ENCODE results near the gene GLYR1. TPM values are rescaled to one million over a fixed set of nuclear protein-coding genes. Genes with fewer than 3 reads are reported as not detected.

The GLYR1 gene
- polyA plus RNA-seq, 1 experiment, result 46.3 TPM

GRCh38 chr16:4811242-4811641, 35.8 kb downstream of the GLYR1 start:
- TF ChIP-seq, protein P1, sequence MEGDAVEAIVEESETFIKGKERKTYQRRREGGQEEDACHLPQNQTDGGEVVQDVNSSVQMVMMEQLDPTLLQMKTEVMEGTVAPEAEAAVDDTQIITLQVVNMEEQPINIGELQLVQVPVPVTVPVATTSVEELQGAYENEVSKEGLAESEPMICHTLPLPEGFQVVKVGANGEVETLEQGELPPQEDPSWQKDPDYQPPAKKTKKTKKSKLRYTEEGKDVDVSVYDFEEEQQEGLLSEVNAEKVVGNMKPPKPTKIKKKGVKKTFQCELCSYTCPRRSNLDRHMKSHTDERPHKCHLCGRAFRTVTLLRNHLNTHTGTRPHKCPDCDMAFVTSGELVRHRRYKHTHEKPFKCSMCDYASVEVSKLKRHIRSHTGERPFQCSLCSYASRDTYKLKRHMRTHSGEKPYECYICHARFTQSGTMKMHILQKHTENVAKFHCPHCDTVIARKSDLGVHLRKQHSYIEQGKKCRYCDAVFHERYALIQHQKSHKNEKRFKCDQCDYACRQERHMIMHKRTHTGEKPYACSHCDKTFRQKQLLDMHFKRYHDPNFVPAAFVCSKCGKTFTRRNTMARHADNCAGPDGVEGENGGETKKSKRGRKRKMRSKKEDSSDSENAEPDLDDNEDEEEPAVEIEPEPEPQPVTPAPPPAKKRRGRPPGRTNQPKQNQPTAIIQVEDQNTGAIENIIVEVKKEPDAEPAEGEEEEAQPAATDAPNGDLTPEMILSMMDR (IDR thresholded peaks at IDR 0.05; ENCODE audit: low read depth, low read length), result no peak
- no peak overlapping the region for H3K27ac ChIP-seq (ENCODE audit: low read depth, low read length)
- POLR2A ChIA-PET, result no interaction called here
- no peaks in the 10 kb centered on the region for H3K9me3 ChIP-seq (ENCODE audit: control insufficient read depth, insufficient read depth, low read length)
- no peak for DNase-seq (ENCODE audit: low read depth, low spot score)
- no peaks in the 10 kb centered on the region for H3K27me3 ChIP-seq (ENCODE audit: control insufficient read depth, insufficient read depth, low read length)
- CTCF ChIA-PET, result no interaction called here
- H3K4me3 ChIP-seq (ENCODE audit: low read depth, low read length), result no peak overlapping the region

- no peak overlapping the region for H3K27ac ChIP-seq (ENCODE audit: low read depth, low read length)
- no peaks in the 10 kb centered on the region for H3K27me3 ChIP-seq (ENCODE audit: control insufficient read depth, insufficient read depth, low read length)
- CTCF ChIA-PET, result no interaction called here
- no peak overlapping the region for H3K4me3 ChIP-seq (ENCODE audit: low read depth, low read length)
- TF ChIP-seq, protein P1 (IDR thresholded peaks at IDR 0.05; ENCODE audit: low read depth, low read length), result no peak
- no peak for DNase-seq (ENCODE audit: low read depth, low spot score)
- no peaks in the 10 kb centered on the region for H3K9me3 ChIP-seq (ENCODE audit: control insufficient read depth, insufficient read depth, low read length)
- POLR2A ChIA-PET, result interaction anchor here (0.7 kb wide), 2 partner anchors 31 to 148 kb away, joined by 3 to 4 read pairs; no protein-coding TSS in a partner anchor
Observed at GRCh38 chr16:4806280-4806679, 40.8 kb downstream of the GLYR1 start.

GRCh38 chr16:4805231-4805630, 41.9 kb downstream of the GLYR1 start:
- H3K27ac ChIP-seq (ENCODE audit: low read depth, low read length), result no peak overlapping the region
- no peak for DNase-seq (ENCODE audit: low read depth, low spot score)
- no peaks in the 10 kb centered on the region for H3K27me3 ChIP-seq (ENCODE audit: control insufficient read depth, insufficient read depth, low read length)
- no peaks in the 10 kb centered on the region; the same call in 1 of the 2 replicates for H3K9me3 ChIP-seq (ENCODE audit: control insufficient read depth, insufficient read depth, low read length)
- ChIA-PET POLR2A (no interaction called here), CTCF (no interaction called here)
- no peak overlapping the region for H3K4me3 ChIP-seq (ENCODE audit: low read depth, low read length)
- TF ChIP-seq, protein P1 (IDR thresholded peaks at IDR 0.05; ENCODE audit: low read depth, low read length), result no peak

GRCh38 chr16:4803898-4804762, 43.0 kb downstream of the GLYR1 start:
- Histone ChIP-seq H3K27me3 (ENCODE audit: control insufficient read depth, insufficient read depth, low read length) (no peaks in the 10 kb centered on the region), H3K27ac (ENCODE audit: low read depth, low read length) (no peak overlapping the region), H3K9me3 (ENCODE audit: control insufficient read depth, insufficient read depth, low read length) (no peaks in the 10 kb centered on the region; the same call in 1 of the 2 replicates), H3K4me3 (ENCODE audit: low read depth, low read length) (no peak overlapping the region)
- POLR2A ChIA-PET, result no interaction called here
- TF ChIP-seq, protein P1 (IDR thresholded peaks at IDR 0.05; ENCODE audit: low read depth, low read length), result no peak
- CTCF ChIA-PET, result no interaction called here
- no peak for DNase-seq (ENCODE audit: low read depth, low spot score)

DNA sequence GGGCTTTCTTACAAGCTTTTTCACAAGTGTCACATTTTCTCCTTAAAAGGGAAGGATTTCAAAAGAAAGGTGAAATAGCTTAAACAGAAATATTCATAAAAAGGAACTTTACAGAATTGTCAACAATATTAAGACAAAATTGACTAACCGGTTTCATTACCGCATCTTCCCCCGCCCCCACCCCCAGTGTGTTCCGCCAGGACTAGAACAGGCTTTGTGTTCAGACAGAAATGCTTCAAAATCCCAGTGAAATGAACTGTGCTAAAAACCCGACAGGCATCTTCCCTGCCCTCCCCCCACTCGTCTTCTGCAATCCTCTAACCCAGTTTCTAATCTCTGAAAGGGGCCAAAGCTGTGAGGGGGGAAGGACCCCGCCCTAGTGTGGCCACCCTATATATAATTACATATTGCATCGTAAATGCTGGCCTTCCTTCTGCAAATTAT, 43.7 kb downstream of the GLYR1 start:
- CTCF ChIA-PET, result interaction anchor here (0.5 to 1.0 kb wide), 3 partner anchors 148 to 154 kb away, joined by 4 read pairs; no protein-coding TSS in a partner anchor
- TF ChIP-seq, protein P1 (IDR thresholded peaks at IDR 0.05; ENCODE audit: low read depth, low read length), result no peak
- no peak for DNase-seq (ENCODE audit: low read depth, low spot score)
- H3K27me3 ChIP-seq (ENCODE audit: control insufficient read depth, insufficient read depth, low read length), result no peaks in the 10 kb centered on the region
- POLR2A ChIA-PET, result interaction anchor here (0.5 to 1.0 kb wide), 3 partner anchors 10 to 113 kb away, joined by 3 read pairs; no protein-coding TSS in a partner anchor
- no peaks in the 10 kb centered on the region; the same call in 1 of the 2 replicates for H3K9me3 ChIP-seq (ENCODE audit: control insufficient read depth, insufficient read depth, low read length)
- no peak overlapping the region for H3K27ac ChIP-seq (ENCODE audit: low read depth, low read length)
- no peak overlapping the region for H3K4me3 ChIP-seq (ENCODE audit: low read depth, low read length)

Measured in AG04450 (cell line).